GM12878 (cell line): ENCODE results near the gene SLC4A9. TPM values are rescaled to one million over a fixed set of nuclear protein-coding genes. Genes with fewer than 3 reads are reported as not detected.

Source experiments
- ATAC-seq: fragments of 200-7000 bp; cut with Tn5 transposase; 3 replicates; pipeline ENCODE4 v1.9.1; 2020; ENCODE audit warnings: mild to moderate bottlenecking, moderate library complexity
- BruUV-seq: library from RNA; stranded (reverse); fragments of 400-500 nt; replicated peaks from 2 replicates; lab custom pipeline; 2021; lab: Mats Ljungman, UMichigan
- CTCF ChIA-PET: fragments of 300-600 bp; sonication (Branson Sonifier 250); formaldehyde crosslinking; extraction: SDS; loops from one replicate; lab custom pipeline; 2021; ENCODE audit warnings: inconsistent platforms; lab: Yijun Ruan, JAX
- POLR2A ChIA-PET: fragments of 350-600 bp; formaldehyde crosslinking; extraction: SDS; loops from one replicate; lab custom pipeline; 2021; ENCODE audit warnings: inconsistent platforms; lab: Charles Lee
- RAD21 ChIA-PET: fragments of 300-600 bp; sonication (Branson Sonifier 250); formaldehyde crosslinking; loops from one replicate; lab custom pipeline; 2023; ENCODE audit warnings: antibody characterized with exemption; ENCODE audit not compliant: unreplicated experiment; lab: Charles Lee
- SMC1A ChIA-PET: fragments of 300-600 bp; sonication (Branson Sonifier 250); formaldehyde crosslinking; loops from one replicate; lab custom pipeline; 2023; ENCODE audit not compliant: unreplicated experiment, uncharacterized antibody; lab: Charles Lee
- DNase-seq: peaks from one replicate; pipeline ENCODE4 v3.0.0-alpha.2; 2011; ENCODE audit warnings: low read depth, low spot score
- FAIRE-seq: peaks from 3 replicates; lab custom pipeline; 2011; peaks lifted over from hg19 to GRCh38; lab: Jason Lieb, UNC
- H2AFZ ChIP-seq: 2 replicates; pipeline ENCODE4 v1.6.0; 2011; ENCODE audit warnings: low read depth, low read length, control low read depth; ENCODE audit not compliant: control insufficient read depth
- H3K27ac ChIP-seq: 2 replicates; pipeline ENCODE4 v1.5.1; 2011; ENCODE audit warnings: control low read depth; ENCODE audit not compliant: control insufficient read depth, insufficient read depth
- H3K27me3 ChIP-seq, 2 experiments: replicated peaks in 1 of 2; 2 replicates each; pipeline versions ENCODE4 v1.6.0 to v1.6.1; 2011; ENCODE audit warnings: low read length in 1 of 2; ENCODE audit not compliant: control insufficient read depth in 2 of 2, insufficient read depth in 2 of 2
- H3K36me3 ChIP-seq, 2 experiments: 2 replicates each; pipeline ENCODE4 v1.5.1; 2011; ENCODE audit warnings: low read length in 1 of 2; ENCODE audit not compliant: control insufficient read depth in 2 of 2, insufficient read depth in 2 of 2
- H3K4me1 ChIP-seq: 2 replicates; pipeline ENCODE4 v1.6.1; 2011; ENCODE audit warnings: mild to moderate bottlenecking, low read length, moderate library complexity, mixed read lengths; ENCODE audit not compliant: control insufficient read depth, insufficient read depth
- H3K4me2 ChIP-seq: 2 replicates; pipeline ENCODE4 v1.6.0; 2011; ENCODE audit warnings: control low read depth; ENCODE audit not compliant: control insufficient read depth, insufficient read depth
- H3K4me3 ChIP-seq: fragments of 200-600 bp; sonication (generic); 2 replicates; pipeline ENCODE4 v1.5.1; 2016
- H3K79me2 ChIP-seq: 2 replicates; pipeline ENCODE4 v1.6.0; 2011; ENCODE audit warnings: low read length; ENCODE audit not compliant: control insufficient read depth, insufficient read depth
- H3K9ac ChIP-seq: 2 replicates; pipeline ENCODE4 v1.8.0; 2011; ENCODE audit warnings: low read length, control low read depth, mixed read lengths; ENCODE audit not compliant: control insufficient read depth, insufficient read depth
- H3K9me3 ChIP-seq: replicated peaks from 3 replicates; pipeline ENCODE4 v1.5.1; 2011; ENCODE audit warnings: mild to moderate bottlenecking, low read length; ENCODE audit not compliant: control insufficient read depth, insufficient read depth
- H4K20me1 ChIP-seq: 2 replicates; pipeline ENCODE4 v1.6.0; 2011; ENCODE audit not compliant: control insufficient read depth, insufficient read depth
- FOXK2 ChIP-seq: fragments of 450-650 bp; IDR thresholded peaks from 2 replicates; pipeline ENCODE4 v1.6.1; 2017; ENCODE audit warnings: mild to moderate bottlenecking, moderate library complexity
- IKZF2 ChIP-seq, 2 experiments: fragments of 450-650 bp; IDR thresholded peaks; 2 replicates each; pipeline ENCODE4 v1.6.1; 2017; ENCODE audit warnings: mild to moderate bottlenecking in 2 of 2, moderate library complexity in 2 of 2
- MEF2B ChIP-seq: fragments of 450-650 bp; IDR thresholded peaks from 2 replicates; pipeline ENCODE4 v1.6.1; 2018; ENCODE audit warnings: mild to moderate bottlenecking, moderate library complexity; ENCODE audit not compliant: partially characterized antibody, poor library complexity, severe bottlenecking
- MXI1 ChIP-seq: fragments of 150-350 bp; IDR thresholded peaks from 2 replicates; pipeline ENCODE4 v1.6.1; 2011; ENCODE audit warnings: low read depth, mild to moderate bottlenecking, inconsistent platforms, low read length, improper control_type of control experiment
- SRF ChIP-seq, 2 experiments: IDR thresholded peaks; 2 replicates each; pipeline ENCODE4 v1.6.1; 2011; ENCODE audit warnings: low read depth in 2 of 2, low read length in 2 of 2, mild to moderate bottlenecking in 1 of 2, moderate library complexity in 1 of 2
- STAT3 ChIP-seq: IDR thresholded peaks from 2 replicates; pipeline ENCODE4 v1.6.1; 2011; ENCODE audit warnings: low read depth, low read length, improper control_type of control experiment
- ZNF274 ChIP-seq: IDR thresholded peaks from one replicate; pipeline ENCODE4 v1.8.0; 2011; ENCODE audit not compliant: insufficient read length, insufficient read depth
- WGBS: methylation state at CpG from one replicate; pipeline ENCODE4 v1.1.6; 2016; ENCODE audit warnings: low lambda C conversion rate; ENCODE audit not compliant: insufficient replicate concordance, insufficient coverage; ENCODE audit errors: missing lambda C conversion rate; 5-methylcytosine and 5-hydroxymethylcytosine counted together
- in situ Hi-C: fragments of 300-500 bp; cut with MboI; formaldehyde crosslinking; loops from 9 replicates; pipeline ENCODE4 v1.14.3; 2018; ENCODE audit warnings: mixed read lengths
- intact Hi-C: fragments of 100-400 bp; cut with micrococcal nuclease; formaldehyde crosslinking; loops from one replicate; pipeline ENCODE4 v1.14.2; 2022; ENCODE audit not compliant: unreplicated experiment
- polyA plus RNA-seq, 11 experiments: library from polyadenylated mRNA; depleted of rRNA in 4 of 11; unstranded in 6 of 11; stranded (reverse) in 5 of 11; fragments of >200 nt; fragmentation: Nextera tagmentation in 4 of 11; fragmentation: Illumina TruSeq in 1 of 11; extraction: Ambion mirVana in 4 of 11; extraction: Trizol in 1 of 11; gene quantifications; 1 replicate in 1 of 11; 2 replicates in 10 of 11; pipeline versions ENCODE4 v1.2.1 to v1.2.3, GENCODE V29; 2011 to 2016; ENCODE audit warnings: inconsistent platforms in 2 of 11, missing spikeins in 2 of 11, low read depth in 1 of 11
- small RNA-seq: library from RNA; depleted of rRNA; stranded (forward); fragments of <200 nt; gene quantifications from one replicate; pipeline ENCODE3, GENCODE V24; 2014
- total RNA-seq, 4 experiments: library from RNA; depleted of rRNA in 3 of 4; stranded (reverse); fragments of >200 nt in 3 of 4; fragmentation: Illumina TruSeq in 1 of 4; extraction: Trizol in 1 of 4; gene quantifications; 2 replicates each; pipeline versions ENCODE4 v1.2.1 to v1.2.3, GENCODE V29; 2013 to 2021
- TF ChIP-seq, protein P1 (sequence below): IDR thresholded peaks from 2 replicates; pipeline ENCODE4 v1.6.1; 2012; ENCODE audit warnings: low read depth, low read length, improper control_type of control experiment
- TF ChIP-seq, protein P2 (sequence below): IDR thresholded peaks from 2 replicates; pipeline ENCODE4 v1.6.1; 2011; ENCODE audit warnings: borderline replicate concordance, low read depth, mild to moderate bottlenecking, moderate library complexity, mixed read lengths, low read length; ENCODE audit not compliant: insufficient read depth; ENCODE audit errors: extremely low read length
- TF ChIP-seq, protein P3 (sequence below): IDR thresholded peaks from 2 replicates; pipeline ENCODE4 v1.6.1; 2011; ENCODE audit warnings: low read depth, low read length, improper control_type of control experiment, borderline replicate concordance

Gene SLC4A9
- total and polyA plus RNA-seq, 10 of the 15 experiments (the other 5 are each of a cell fraction or from before 2014, with no cell fraction given) = 0.03 to 0.05 (median 0.05) TPM; not detected in 7

DNA sequence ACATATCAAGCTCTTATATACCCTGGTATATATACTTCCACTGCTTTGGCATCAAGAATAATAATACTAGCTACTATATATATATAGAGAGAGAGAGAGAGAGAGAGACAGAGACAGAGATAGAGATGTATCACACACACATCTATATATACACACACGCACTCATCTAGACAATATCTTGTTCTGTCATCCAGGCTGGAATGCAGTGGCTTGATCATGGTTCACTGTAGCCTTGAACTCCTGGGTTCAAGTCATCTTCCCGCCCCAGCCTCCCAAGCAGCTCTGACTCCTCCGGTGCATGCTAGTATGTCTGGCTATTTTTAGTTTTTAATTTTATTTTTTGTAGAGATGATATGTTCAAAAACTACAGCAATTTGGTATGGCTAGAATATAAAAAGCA lies 64.1 kb downstream of the SLC4A9 start:
- Histone ChIP-seq H3K36me3 (peaks cover 0 to 12% of the 10 kb centered on the region in 2 experiments; a peak in 2 of 4 replicates), H3K9me3 (no peaks in the 10 kb centered on the region), H4K20me1 (no peaks in the 10 kb centered on the region)
- FAIRE-seq = no peak
- intact Hi-C loops = no loop called here
- no peak for TF ChIP-seq SRF (IDR thresholded peaks at IDR 0.05; ENCODE audit: low read depth in 2 of 2, low read length in 2 of 2)
- no peak for TF ChIP-seq MEF2B
- TF ChIP-seq, protein P1, sequence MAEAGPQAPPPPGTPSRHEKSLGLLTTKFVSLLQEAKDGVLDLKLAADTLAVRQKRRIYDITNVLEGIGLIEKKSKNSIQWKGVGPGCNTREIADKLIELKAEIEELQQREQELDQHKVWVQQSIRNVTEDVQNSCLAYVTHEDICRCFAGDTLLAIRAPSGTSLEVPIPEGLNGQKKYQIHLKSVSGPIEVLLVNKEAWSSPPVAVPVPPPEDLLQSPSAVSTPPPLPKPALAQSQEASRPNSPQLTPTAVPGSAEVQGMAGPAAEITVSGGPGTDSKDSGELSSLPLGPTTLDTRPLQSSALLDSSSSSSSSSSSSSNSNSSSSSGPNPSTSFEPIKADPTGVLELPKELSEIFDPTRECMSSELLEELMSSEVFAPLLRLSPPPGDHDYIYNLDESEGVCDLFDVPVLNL = no peak
- TF ChIP-seq STAT3 = no peak
- TF ChIP-seq MXI1 = no peak
- no peak for TF ChIP-seq IKZF2 (IDR thresholded peaks at IDR 0.05)
- TF ChIP-seq, protein P2, sequence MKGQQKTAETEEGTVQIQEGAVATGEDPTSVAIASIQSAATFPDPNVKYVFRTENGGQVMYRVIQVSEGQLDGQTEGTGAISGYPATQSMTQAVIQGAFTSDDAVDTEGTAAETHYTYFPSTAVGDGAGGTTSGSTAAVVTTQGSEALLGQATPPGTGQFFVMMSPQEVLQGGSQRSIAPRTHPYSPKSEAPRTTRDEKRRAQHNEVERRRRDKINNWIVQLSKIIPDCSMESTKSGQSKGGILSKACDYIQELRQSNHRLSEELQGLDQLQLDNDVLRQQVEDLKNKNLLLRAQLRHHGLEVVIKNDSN = no peak
- TF ChIP-seq ZNF274 = no peak
- TF ChIP-seq FOXK2 = no peak
- TF ChIP-seq, protein P3, sequence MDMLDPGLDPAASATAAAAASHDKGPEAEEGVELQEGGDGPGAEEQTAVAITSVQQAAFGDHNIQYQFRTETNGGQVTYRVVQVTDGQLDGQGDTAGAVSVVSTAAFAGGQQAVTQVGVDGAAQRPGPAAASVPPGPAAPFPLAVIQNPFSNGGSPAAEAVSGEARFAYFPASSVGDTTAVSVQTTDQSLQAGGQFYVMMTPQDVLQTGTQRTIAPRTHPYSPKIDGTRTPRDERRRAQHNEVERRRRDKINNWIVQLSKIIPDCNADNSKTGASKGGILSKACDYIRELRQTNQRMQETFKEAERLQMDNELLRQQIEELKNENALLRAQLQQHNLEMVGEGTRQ = no peak
- TF ChIP-seq, all 136 proteins: peak for 0
- Histone ChIP-seq H2AFZ (no peak overlapping the region), H3K79me2 (peaks cover 63% of the 10 kb centered on the region), H3K4me3 (no peak overlapping the region), H3K27me3 (no peaks in the 10 kb centered on the region), H3K9ac (no peak overlapping the region), H3K4me1 (no peaks in the 10 kb centered on the region), H3K4me2 (no peak overlapping the region), H3K27ac (no peak overlapping the region)
- BruUV-seq = no TSS peak
- POLR2A ChIA-PET = no interaction called here
- DNase-seq = no peak
- in situ Hi-C loops = loop anchor here (25.0 kb wide), 1 partner anchor 1188 kb away; the partner anchor contains the start of gene DIAPH1
- SMC1A ChIA-PET = interaction anchor here (1.4 kb wide), 1 partner anchor 123 kb away, joined by 3 read pairs; the partner anchor contains the start of gene EIF4EBP3
- CTCF ChIA-PET = interaction anchor here (1.5 kb wide), 1 partner anchor 44 kb away, joined by 3 read pairs; no protein-coding TSS in a partner anchor
- no peak for ATAC-seq
- RAD21 ChIA-PET = no interaction called here
- WGBS = 65% methylated on average over 3 of the region's 3 CpGs

Small RNA genes lying within 50 kb of the gene (small RNA-seq; reads per million reads assigned to genes)
- gene RNU4-14P = not detected

Other genes with a start within 250 kb of the SLC4A9 start
Only the 7 nearest of the 10 such genes appear.
- gene CYSTM1, start 185.0 kb upstream of the SLC4A9 start, total RNA-seq (2014; rRNA removed) = 97.8 and 105 TPM in 2 replicates
- 81.4 and 90.2 TPM in 2 replicates for gene CYSTM1, start 185.0 kb upstream of the SLC4A9 start, total RNA-seq (2014; rRNA removed; fragmentation: Illumina TruSeq; extraction: Trizol)
- gene CYSTM1, start 185.0 kb upstream of the SLC4A9 start, total RNA-seq (2021) = 52.7 and 59.8 TPM in 2 replicates
- 91.3 and 120 TPM in 2 replicates for gene CYSTM1, start 185.0 kb upstream of the SLC4A9 start, polyA plus RNA-seq (2011; rRNA removed)
- gene CYSTM1, start 185.0 kb upstream of the SLC4A9 start, polyA plus RNA-seq (2014; fragmentation: Illumina TruSeq; extraction: Trizol) = 71.3 and 92.5 TPM in 2 replicates
- 100 to 1,000 TPM; 204 to 261 TPM for gene CYSTM1, start 185.0 kb upstream of the SLC4A9 start, polyA plus RNA-seq (2014; fragmentation: Nextera tagmentation; extraction: Ambion mirVana)
- 103 and 112 TPM in 2 replicates for gene CYSTM1, start 185.0 kb upstream of the SLC4A9 start, polyA plus RNA-seq (2014; rRNA removed)
- 10 to 100 TPM; 67.5 to 85.4 TPM for gene CYSTM1, start 185.0 kb upstream of the SLC4A9 start, polyA plus RNA-seq (2016; fragmentation: Nextera tagmentation; extraction: Ambion mirVana)
- 79.9 and 86.9 TPM in 2 replicates for gene PFDN1, start 57.1 kb upstream of the SLC4A9 start, total RNA-seq (2014; rRNA removed)
- 73.0 and 91.1 TPM in 2 replicates for gene PFDN1, start 57.1 kb upstream of the SLC4A9 start, total RNA-seq (2014; rRNA removed; fragmentation: Illumina TruSeq; extraction: Trizol)
- 58.5 and 62.9 TPM in 2 replicates for gene PFDN1, start 57.1 kb upstream of the SLC4A9 start, total RNA-seq (2021)
- 63.8 and 65.9 TPM in 2 replicates for gene PFDN1, start 57.1 kb upstream of the SLC4A9 start, polyA plus RNA-seq (2011; rRNA removed)
- gene PFDN1, start 57.1 kb upstream of the SLC4A9 start, polyA plus RNA-seq (2014; fragmentation: Illumina TruSeq; extraction: Trizol) = 150 and 190 TPM in 2 replicates
- gene PFDN1, start 57.1 kb upstream of the SLC4A9 start, polyA plus RNA-seq (2014; fragmentation: Nextera tagmentation; extraction: Ambion mirVana) = 100 to 1,000 TPM; 192 to 193 TPM
- 85.8 and 86.8 TPM in 2 replicates for gene PFDN1, start 57.1 kb upstream of the SLC4A9 start, polyA plus RNA-seq (2014; rRNA removed)
- 100 to 1,000 TPM; 112 to 131 TPM for gene PFDN1, start 57.1 kb upstream of the SLC4A9 start, polyA plus RNA-seq (2016; fragmentation: Nextera tagmentation; extraction: Ambion mirVana)
- 2.5 and 3.1 TPM in 2 replicates for gene HBEGF, start 13.6 kb upstream of the SLC4A9 start, total RNA-seq (2014; rRNA removed)
- 2.5 and 2.9 TPM in 2 replicates for gene HBEGF, start 13.6 kb upstream of the SLC4A9 start, total RNA-seq (2014; rRNA removed; fragmentation: Illumina TruSeq; extraction: Trizol)
- gene HBEGF, start 13.6 kb upstream of the SLC4A9 start, total RNA-seq (2021) = 2.6 and 2.7 TPM in 2 replicates
- gene HBEGF, start 13.6 kb upstream of the SLC4A9 start, polyA plus RNA-seq (2011; rRNA removed) = 2.2 and 2.5 TPM in 2 replicates
- 3.1 and 4.5 TPM in 2 replicates for gene HBEGF, start 13.6 kb upstream of the SLC4A9 start, polyA plus RNA-seq (2014; fragmentation: Illumina TruSeq; extraction: Trizol)
- 1 to 10 TPM in 1 of 2 experiments, under 1 TPM in 1; 0.87 to 1.5 TPM for gene HBEGF, start 13.6 kb upstream of the SLC4A9 start, polyA plus RNA-seq (2014; fragmentation: Nextera tagmentation; extraction: Ambion mirVana)
- gene HBEGF, start 13.6 kb upstream of the SLC4A9 start, polyA plus RNA-seq (2014; rRNA removed) = 1.6 and 2.0 TPM in 2 replicates
- 1 to 10 TPM; 1.3 to 1.6 TPM for gene HBEGF, start 13.6 kb upstream of the SLC4A9 start, polyA plus RNA-seq (2016; fragmentation: Nextera tagmentation; extraction: Ambion mirVana)
- gene ANKHD1, start 41.6 kb downstream of the SLC4A9 start, total RNA-seq (2014; rRNA removed) = 56.3 and 59.9 TPM in 2 replicates
- gene ANKHD1, start 41.6 kb downstream of the SLC4A9 start, total RNA-seq (2014; rRNA removed; fragmentation: Illumina TruSeq; extraction: Trizol) = 60.2 and 61.5 TPM in 2 replicates
- gene ANKHD1, start 41.6 kb downstream of the SLC4A9 start, total RNA-seq (2021) = 85.6 and 87.1 TPM in 2 replicates
- 86.7 and 96.8 TPM in 2 replicates for gene ANKHD1, start 41.6 kb downstream of the SLC4A9 start, polyA plus RNA-seq (2011; rRNA removed)
- gene ANKHD1, start 41.6 kb downstream of the SLC4A9 start, polyA plus RNA-seq (2014; fragmentation: Illumina TruSeq; extraction: Trizol) = 84.7 and 95.6 TPM in 2 replicates
- gene ANKHD1, start 41.6 kb downstream of the SLC4A9 start, polyA plus RNA-seq (2014; fragmentation: Nextera tagmentation; extraction: Ambion mirVana) = 10 to 100 TPM; 31.6 to 36.3 TPM
- 69.3 and 72.5 TPM in 2 replicates for gene ANKHD1, start 41.6 kb downstream of the SLC4A9 start, polyA plus RNA-seq (2014; rRNA removed)
- gene ANKHD1, start 41.6 kb downstream of the SLC4A9 start, polyA plus RNA-seq (2016; fragmentation: Nextera tagmentation; extraction: Ambion mirVana) = 10 to 100 TPM; 76.1 to 76.7 TPM
- gene EIF4EBP3, start 187.5 kb downstream of the SLC4A9 start, total RNA-seq (2014; rRNA removed) = 2.0 and 3.7 TPM in 2 replicates
- gene EIF4EBP3, start 187.5 kb downstream of the SLC4A9 start, total RNA-seq (2014; rRNA removed; fragmentation: Illumina TruSeq; extraction: Trizol) = 2.9 and 3.6 TPM in 2 replicates
- 6.2 and 9.3 TPM in 2 replicates for gene EIF4EBP3, start 187.5 kb downstream of the SLC4A9 start, total RNA-seq (2021)
- gene EIF4EBP3, start 187.5 kb downstream of the SLC4A9 start, polyA plus RNA-seq (2011; rRNA removed) = 2.8 and 3.5 TPM in 2 replicates
- gene EIF4EBP3, start 187.5 kb downstream of the SLC4A9 start, polyA plus RNA-seq (2014; fragmentation: Illumina TruSeq; extraction: Trizol) = 2.2 and 4.6 TPM in 2 replicates
- 10 to 100 TPM in 1 of 2 experiments, 1 to 10 TPM in 1; 6.3 to 16.1 TPM for gene EIF4EBP3, start 187.5 kb downstream of the SLC4A9 start, polyA plus RNA-seq (2014; fragmentation: Nextera tagmentation; extraction: Ambion mirVana)
- gene EIF4EBP3, start 187.5 kb downstream of the SLC4A9 start, polyA plus RNA-seq (2014; rRNA removed) = 7.5 and 8.3 TPM in 2 replicates
- gene EIF4EBP3, start 187.5 kb downstream of the SLC4A9 start, polyA plus RNA-seq (2016; fragmentation: Nextera tagmentation; extraction: Ambion mirVana) = 10 to 100 TPM in 1 of 2 experiments, 1 to 10 TPM in 1; 9.5 to 10.2 TPM
- gene SRA1, start 197.3 kb downstream of the SLC4A9 start, total RNA-seq (2014; rRNA removed) = 60.9 and 66.3 TPM in 2 replicates
- gene SRA1, start 197.3 kb downstream of the SLC4A9 start, total RNA-seq (2014; rRNA removed; fragmentation: Illumina TruSeq; extraction: Trizol) = 41.3 and 43.4 TPM in 2 replicates
- gene SRA1, start 197.3 kb downstream of the SLC4A9 start, total RNA-seq (2021) = 53.2 and 55.2 TPM in 2 replicates
- 36.6 and 44.3 TPM in 2 replicates for gene SRA1, start 197.3 kb downstream of the SLC4A9 start, polyA plus RNA-seq (2011; rRNA removed)
- gene SRA1, start 197.3 kb downstream of the SLC4A9 start, polyA plus RNA-seq (2014; fragmentation: Illumina TruSeq; extraction: Trizol) = 51.0 and 56.9 TPM in 2 replicates
- gene SRA1, start 197.3 kb downstream of the SLC4A9 start, polyA plus RNA-seq (2014; fragmentation: Nextera tagmentation; extraction: Ambion mirVana) = 10 to 100 TPM; 35.3 to 52.7 TPM
- 59.7 and 61.2 TPM in 2 replicates for gene SRA1, start 197.3 kb downstream of the SLC4A9 start, polyA plus RNA-seq (2014; rRNA removed)
- gene SRA1, start 197.3 kb downstream of the SLC4A9 start, polyA plus RNA-seq (2016; fragmentation: Nextera tagmentation; extraction: Ambion mirVana) = 100 to 1,000 TPM; 115 to 127 TPM
- gene APBB3, start 204.4 kb downstream of the SLC4A9 start, total RNA-seq (2014; rRNA removed) = 10.7 and 13.7 TPM in 2 replicates
- 6.1 and 6.2 TPM in 2 replicates for gene APBB3, start 204.4 kb downstream of the SLC4A9 start, total RNA-seq (2014; rRNA removed; fragmentation: Illumina TruSeq; extraction: Trizol)
- gene APBB3, start 204.4 kb downstream of the SLC4A9 start, total RNA-seq (2021) = 19.2 and 20.0 TPM in 2 replicates
- gene APBB3, start 204.4 kb downstream of the SLC4A9 start, polyA plus RNA-seq (2011; rRNA removed) = 25.0 and 33.3 TPM in 2 replicates
- 8.1 and 11.1 TPM in 2 replicates for gene APBB3, start 204.4 kb downstream of the SLC4A9 start, polyA plus RNA-seq (2014; fragmentation: Illumina TruSeq; extraction: Trizol)
- under 1 TPM; 0.35 to 0.84 TPM for gene APBB3, start 204.4 kb downstream of the SLC4A9 start, polyA plus RNA-seq (2014; fragmentation: Nextera tagmentation; extraction: Ambion mirVana)
- 25.0 and 28.1 TPM in 2 replicates for gene APBB3, start 204.4 kb downstream of the SLC4A9 start, polyA plus RNA-seq (2014; rRNA removed)
- 10 to 100 TPM; 15.0 to 15.6 TPM for gene APBB3, start 204.4 kb downstream of the SLC4A9 start, polyA plus RNA-seq (2016; fragmentation: Nextera tagmentation; extraction: Ambion mirVana)